HG03432 (cell line): ENCODE results near the gene PTCRA.
"Not testable (repeated sequence)": the region's sequence is repeated elsewhere in the genome, so short reads cannot be mapped to it uniquely, and the experiment has no call there.

Source experiments
- ATAC-seq: cut with Tn5 transposase; IDR thresholded peaks from one replicate; pipeline ENCODE4 v1.9.1; 2021; ENCODE audit warnings: mild to moderate bottlenecking, moderate library complexity; ENCODE audit not compliant: unreplicated experiment

Gene PTCRA

GRCh38 chr6:42902429-42903263 lies 13.2 kb upstream of the PTCRA start:
- ATAC-seq = not testable (repeated sequence)

- no peak for ATAC-seq
These were observed 11.4 kb upstream of the PTCRA start for GRCh38 chr6:42904467-42904866.

GRCh38 chr6:42907336-42907735 lies 8.5 kb upstream of the PTCRA start:
- no peak for ATAC-seq

GRCh38 chr6:42909835-42910234 lies 6.0 kb upstream of the PTCRA start:
- no peak for ATAC-seq

GRCh38 chr6:42911171-42912021 lies 4.5 kb upstream of the PTCRA start:
- no peak for ATAC-seq

- ATAC-seq = no peak
These were observed 1.3 kb upstream of the PTCRA start for GRCh38 chr6:42914546-42914945.

- ATAC-seq = no peak
These were observed 435 bp downstream of the PTCRA start for GRCh38 chr6:42916288-42916687.

- no peak for ATAC-seq
These were observed 5.9 kb downstream of the PTCRA start for GRCh38 chr6:42921801-42922200.

GRCh38 chr6:42923666-42924065 lies 7.8 kb downstream of the PTCRA start:
- no peak for ATAC-seq

GRCh38 chr6:42925248-42925857 lies 9.5 kb downstream of the PTCRA start:
- no peak for ATAC-seq

GRCh38 chr6:42928986-42929820 lies 13.3 kb downstream of the PTCRA start, which contains the start of gene CNPY3:
TSS of gene CNPY3 (plus strand) at chr6:42929480. CDS start at chr6:42929571, 91 bp downstream.
- peak; percentile 77 for ATAC-seq

- peak; percentile 49 for ATAC-seq
These were observed 14.0 kb downstream of the PTCRA start for GRCh38 chr6:42929821-42930360.

- ATAC-seq = no peak
These were observed 16.6 kb downstream of the PTCRA start for GRCh38 chr6:42932412-42932811.

- ATAC-seq = no peak
These were observed 17.4 kb downstream of the PTCRA start for GRCh38 chr6:42933205-42933604.

- ATAC-seq = no peak
These were observed 19.5 kb downstream of the PTCRA start for GRCh38 chr6:42935322-42935721.

- ATAC-seq = no peak
These were observed 20.5 kb downstream of the PTCRA start for GRCh38 chr6:42936398-42936797.

GRCh38 chr6:42937548-42938427 lies 21.9 kb downstream of the PTCRA start:
- ATAC-seq = no peak

- ATAC-seq = no peak
These were observed 22.6 kb downstream of the PTCRA start for GRCh38 chr6:42938428-42938796.
